ENCODE results near the gene CRYGB.

Gene CRYGB

DNA sequence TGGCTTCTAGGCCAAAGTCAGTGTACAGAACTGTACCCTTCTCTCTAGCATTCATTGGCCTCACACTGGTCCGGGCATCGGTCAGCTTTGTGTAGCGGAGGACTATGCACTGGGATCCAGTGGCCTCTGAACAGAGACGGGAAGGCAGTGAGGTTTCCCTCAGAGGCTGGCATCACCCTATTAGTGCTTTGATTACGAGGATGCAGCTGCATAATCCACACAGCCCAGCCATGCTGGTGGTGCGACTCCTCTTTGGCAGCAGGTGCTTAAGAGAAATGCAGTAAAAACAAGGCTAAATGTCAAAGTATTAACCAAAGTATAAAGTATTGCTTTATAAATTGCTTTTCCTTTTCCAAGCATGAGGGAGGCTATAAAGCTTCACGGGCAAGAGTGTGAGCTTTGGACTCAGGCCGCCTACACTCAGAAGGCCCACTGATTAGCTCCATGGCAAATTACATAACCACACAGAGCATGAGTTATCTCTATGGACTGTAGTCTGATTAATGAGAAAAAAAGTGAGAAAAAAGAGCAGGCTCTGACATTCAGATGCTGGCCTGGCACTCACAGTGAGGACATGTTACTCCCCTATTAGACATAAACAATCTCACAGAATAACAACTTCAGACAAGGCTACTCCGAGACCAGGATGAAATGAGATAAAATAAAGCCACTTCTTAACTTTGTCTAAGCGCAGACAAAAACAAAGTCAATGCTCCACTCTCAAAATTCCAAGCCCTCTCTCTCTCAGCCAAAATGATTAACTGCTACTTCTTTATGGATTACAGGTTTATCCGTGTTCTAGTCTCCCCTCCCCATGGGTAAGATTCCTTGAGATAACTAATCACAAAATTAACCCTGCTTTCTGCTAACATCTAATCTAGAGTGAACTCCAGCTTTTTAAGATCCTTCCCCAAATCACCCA is 9.9 kb downstream of the CRYGB start:
- no peak for TF ChIP-seq ZEB2 (tag by site-specific recombination; IDR thresholded peaks at IDR 0.05)
- TF ChIP-seq ZNF654 (tag by site-specific recombination; IDR thresholded peaks at IDR 0.05; ENCODE audit: low read depth), result no peak
- no peak for TF ChIP-seq BCL11A (tag by site-specific recombination; IDR thresholded peaks at IDR 0.05; ENCODE audit: low read depth)
- no peak for TF ChIP-seq ZNF777 (tag by site-specific recombination; IDR thresholded peaks at IDR 0.05; ENCODE audit: borderline replicate concordance)
- TF ChIP-seq ZNF302 (tag by site-specific recombination; IDR thresholded peaks at IDR 0.05; ENCODE audit: low read depth), result no peak
- no peak for TF ChIP-seq ZNF792 (tag by site-specific recombination; IDR thresholded peaks at IDR 0.05)
- Histone ChIP-seq H3K36me3 (ENCODE audit: control insufficient read depth in 2 of 2, insufficient read depth in 1 of 2, low read length in 2 of 2) (no peaks in the 10 kb centered on the region), H3K4me3 (ENCODE audit: low read depth, low read length) (no peak overlapping the region), H3K9me3 (ENCODE audit: control insufficient read depth, insufficient read depth, low read depth, low read length) (no peaks in the 10 kb centered on the region), H3K27ac (ENCODE audit: extremely low read depth, low read depth, low read length) (no peak overlapping the region), H3K4me1 (ENCODE audit: control insufficient read depth, insufficient read depth, low read length) (no peaks in the 10 kb centered on the region)
- ChIA-PET POLR2A (no interaction called here), CTCF (interaction anchor here (1.5 kb wide), 1 partner anchor 12 kb away, joined by 3 read pairs; no protein-coding TSS in a partner anchor)

GRCh38 chr2:208134928-208135586 is 10.9 kb downstream of the CRYGB start:
- Histone ChIP-seq H3K9me3 (ENCODE audit: control insufficient read depth, insufficient read depth, low read depth, low read length) (no peaks in the 10 kb centered on the region), H3K4me3 (ENCODE audit: low read depth, low read length) (no peak overlapping the region), H3K36me3 (ENCODE audit: control insufficient read depth in 2 of 2, insufficient read depth in 1 of 2, low read length in 2 of 2) (no peaks in the 10 kb centered on the region), H3K4me1 (ENCODE audit: control insufficient read depth, insufficient read depth, low read length) (no peaks in the 10 kb centered on the region), H3K27ac (ENCODE audit: extremely low read depth, low read depth, low read length) (no peak overlapping the region)
- CTCF ChIA-PET, result interaction anchor here (0.6 to 0.7 kb wide), 2 partner anchors 25 to 234 kb away, joined by 3 read pairs; no protein-coding TSS in a partner anchor
- TF ChIP-seq ZNF211 (tag by site-specific recombination; IDR thresholded peaks at IDR 0.05; ENCODE audit: low read depth) (no peak), BCL6B (tag by site-specific recombination; IDR thresholded peaks at IDR 0.05) (no peak), SP2 (tag by site-specific recombination; IDR thresholded peaks at IDR 0.05) (no peak), ZNF529 (tag by site-specific recombination; IDR thresholded peaks at IDR 0.05; ENCODE audit: insufficient replicate concordance) (no peak), ZFP69B (tag by site-specific recombination; IDR thresholded peaks at IDR 0.05) (no peak), ZNF366 (tag by site-specific recombination; conservative IDR thresholded peaks at IDR 0.05) (no peak), ZSCAN23 (tag by site-specific recombination; IDR thresholded peaks at IDR 0.05) (no peak), ZFHX2 (tag by site-specific recombination; conservative IDR thresholded peaks at IDR 0.05) (no peak), YY1 (tag by site-specific recombination; IDR thresholded peaks at IDR 0.05) (no peak), PATZ1 (tag by site-specific recombination; IDR thresholded peaks at IDR 0.05) (no peak), ZNF174 (tag by site-specific recombination; IDR thresholded peaks at IDR 0.05) (no peak), ZNF140 (tag by site-specific recombination; IDR thresholded peaks at IDR 0.05) (no peak), PRDM4 (tag by site-specific recombination; IDR thresholded peaks at IDR 0.05) (no peak), ZNF202 (tag by site-specific recombination; IDR thresholded peaks at IDR 0.05; ENCODE audit: borderline replicate concordance) (no peak), ZBTB8A (tag by site-specific recombination; IDR thresholded peaks at IDR 0.05) (no peak), ZNF146 (tag by site-specific recombination; IDR thresholded peaks at IDR 0.05) (no peak), ZNF24 (tag by site-specific recombination; IDR thresholded peaks at IDR 0.05) (no peak), ZFP41 (tag by site-specific recombination; IDR thresholded peaks at IDR 0.05; ENCODE audit: borderline replicate concordance) (no peak), ZNF561 (tag by site-specific recombination; IDR thresholded peaks at IDR 0.05; ENCODE audit: borderline replicate concordance) (no peak), ZNF501 (tag by site-specific recombination; IDR thresholded peaks at IDR 0.05) (no peak)
- POLR2A ChIA-PET, result no interaction called here

Measured in HEK293 (cell line).